ENCODE results near the gene SWI5. TPM values are rescaled to one million over a fixed set of nuclear protein-coding genes. Genes with fewer than 3 reads are reported as not detected.

Gene SWI5
- total RNA-seq, 3 donors from 2014 or later (not counting 1 experiment from before 2014, with no cell fraction given), result 6.3 to 9.3 (median 8.4) TPM

GRCh38 chr9:128282500-128282899 is 6.4 kb downstream of the SWI5 start:
- intact Hi-C loops (cut with micrococcal nuclease), result no loop called here
- no peak overlapping the region for H3K4me3 ChIP-seq (ENCODE audit: low read length)
- Mint-ChIP-seq H3K27me3 (ENCODE audit: low read depth in 2 of 2) (no peaks in the 10 kb centered on the region), H3K36me3 (no peaks in the 10 kb centered on the region), H3K4me3 (no peak overlapping the region), H3K9me3 (no peaks in the 10 kb centered on the region), H3K27ac (no peak overlapping the region), H3K4me1 (peaks cover 0 to 1% of the 10 kb centered on the region in 2 donors)
- no peak for TF ChIP-seq CTCF (IDR thresholded peaks at IDR 0.05)
- no peak for ATAC-seq
- H3K9me3 ChIP-seq (ENCODE audit: control insufficient read depth, insufficient read depth, low read length), result no peaks in the 10 kb centered on the region
- H3K36me3 ChIP-seq (ENCODE audit: control insufficient read depth, insufficient read depth, low read length), result no peaks in the 10 kb centered on the region
- H3K27ac ChIP-seq (ENCODE audit: low read length), result no peak overlapping the region
- no peak for DNase-seq
- no peaks in the 10 kb centered on the region for H3K27me3 ChIP-seq (ENCODE audit: control insufficient read depth, insufficient read depth, low read length)
- WGBS (ENCODE audit: insufficient coverage), result 98% methylated on average over 6 of the region's 6 CpGs
- no peaks in the 10 kb centered on the region for H3K4me1 ChIP-seq (ENCODE audit: control insufficient read depth, insufficient read depth, low read length)

- Mint-ChIP-seq H3K4me3 (no peak overlapping the region), H3K36me3 (no peaks in the 10 kb centered on the region), H3K27me3 (ENCODE audit: low read depth in 2 of 2) (no peaks in the 10 kb centered on the region), H3K4me1 (no peaks in the 10 kb centered on the region), H3K27ac (no peak overlapping the region), H3K9me3 (no peaks in the 10 kb centered on the region)
- Histone ChIP-seq H3K27me3 (ENCODE audit: control insufficient read depth, insufficient read depth, low read length) (no peaks in the 10 kb centered on the region), H3K9me3 (ENCODE audit: control insufficient read depth, insufficient read depth, low read length) (no peaks in the 10 kb centered on the region), H3K4me3 (ENCODE audit: low read length) (no peak overlapping the region), H3K36me3 (ENCODE audit: control insufficient read depth, insufficient read depth, low read length) (peaks cover 2% of the 10 kb centered on the region), H3K4me1 (ENCODE audit: control insufficient read depth, insufficient read depth, low read length) (no peaks in the 10 kb centered on the region), H3K27ac (ENCODE audit: low read length) (no peak overlapping the region)
- no peak for DNase-seq
- intact Hi-C loops (cut with micrococcal nuclease), result no loop called here
- ATAC-seq, result no peak
- WGBS (ENCODE audit: insufficient coverage), result 94% methylated on average over 12 of the region's 12 CpGs
- no peak for TF ChIP-seq CTCF (IDR thresholded peaks at IDR 0.05)
Measured at GRCh38 chr9:128285033-128285784, 9.1 kb downstream of the SWI5 start.

GRCh38 chr9:128286440-128286839 is 10.4 kb downstream of the SWI5 start:
- no peak for ATAC-seq
- intact Hi-C loops (cut with micrococcal nuclease), result no loop called here
- no peak overlapping the region for H3K27ac Mint-ChIP-seq
- H3K9me3 Mint-ChIP-seq, result no peaks in the 10 kb centered on the region
- DNase-seq, result no peak
- no peaks in the 10 kb centered on the region for H3K27me3 ChIP-seq (ENCODE audit: control insufficient read depth, insufficient read depth, low read length)
- H3K36me3 Mint-ChIP-seq, result no peaks in the 10 kb centered on the region
- no peak overlapping the region for H3K27ac ChIP-seq (ENCODE audit: low read length)
- no peaks in the 10 kb centered on the region for H3K4me1 Mint-ChIP-seq
- H3K36me3 ChIP-seq (ENCODE audit: control insufficient read depth, insufficient read depth, low read length), result peaks cover 2% of the 10 kb centered on the region
- 100% methylated on average over 6 of the region's 6 CpGs for WGBS (ENCODE audit: insufficient coverage)
- no peaks in the 10 kb centered on the region for H3K4me1 ChIP-seq (ENCODE audit: control insufficient read depth, insufficient read depth, low read length)
- no peaks in the 10 kb centered on the region for H3K27me3 Mint-ChIP-seq (ENCODE audit: low read depth in 2 of 2)
- TF ChIP-seq CTCF (IDR thresholded peaks at IDR 0.05), result no peak
- no peak overlapping the region for H3K4me3 ChIP-seq (ENCODE audit: low read length)
- no peak overlapping the region for H3K4me3 Mint-ChIP-seq
- H3K9me3 ChIP-seq (ENCODE audit: control insufficient read depth, insufficient read depth, low read length), result no peaks in the 10 kb centered on the region

Data from natural killer cell (primary cell).